Uterus (tissue), 2 donors: ENCODE results near the gene HEPACAM2.

Experiments
- POLR2A ChIP-seq, 2 donors: fragments of 450-650 bp; IDR thresholded peaks; one replicate each; pipeline ENCODE4 v1.6.1; 2016; ENCODE audit warnings: antibody characterized with exemption in 2 of 2, mild to moderate bottlenecking in 1 of 2, moderate library complexity in 1 of 2
- TF ChIP-seq, protein P1 (sequence below), 4 experiments: fragments of 200-600 bp in 2 of 4; fragments of 450-650 bp in 2 of 4; sonication (generic) in 2 of 4; IDR thresholded peaks; one replicate each; pipeline ENCODE4 v1.5.1; 2016 to 2019; ENCODE audit warnings: antibody characterized with exemption in 4 of 4, mild to moderate bottlenecking in 2 of 4, moderate library complexity in 1 of 4

DNA sequence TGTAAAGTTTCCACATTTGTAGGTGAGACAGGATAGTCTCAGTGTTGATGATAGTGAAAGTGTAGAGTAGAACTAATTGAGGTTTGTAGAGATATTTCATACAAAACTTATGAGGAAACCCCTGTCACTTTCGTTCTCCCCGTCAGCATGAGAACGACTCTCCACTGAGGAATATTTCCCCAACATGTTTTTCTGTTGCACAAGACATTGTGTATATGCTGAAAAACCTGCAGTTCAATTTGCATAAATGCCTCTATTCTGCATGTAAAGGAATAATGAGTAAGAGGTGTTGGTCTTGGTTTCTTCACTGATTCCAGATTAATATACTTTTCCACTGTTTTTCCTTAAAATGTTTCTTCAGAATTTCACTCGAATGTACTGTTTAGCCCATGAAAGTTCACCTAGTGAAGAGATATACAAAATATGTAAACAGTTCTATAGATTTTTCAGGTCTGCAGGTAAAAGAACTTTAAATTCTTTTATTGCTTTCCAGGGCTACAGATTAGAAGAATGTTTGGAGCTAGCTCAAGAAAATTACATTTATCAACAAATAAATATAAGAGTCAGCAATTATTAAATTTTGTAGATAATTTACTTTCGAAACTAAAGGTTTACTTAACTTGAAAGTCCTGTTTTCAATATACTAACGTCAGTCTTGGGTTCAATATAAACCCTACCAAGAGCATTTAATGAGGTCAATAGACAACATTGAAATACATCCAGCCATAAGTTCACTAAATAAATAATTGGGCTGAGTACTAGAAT is 37.2 kb downstream of the HEPACAM2 start:
- TF ChIP-seq, protein P1, sequence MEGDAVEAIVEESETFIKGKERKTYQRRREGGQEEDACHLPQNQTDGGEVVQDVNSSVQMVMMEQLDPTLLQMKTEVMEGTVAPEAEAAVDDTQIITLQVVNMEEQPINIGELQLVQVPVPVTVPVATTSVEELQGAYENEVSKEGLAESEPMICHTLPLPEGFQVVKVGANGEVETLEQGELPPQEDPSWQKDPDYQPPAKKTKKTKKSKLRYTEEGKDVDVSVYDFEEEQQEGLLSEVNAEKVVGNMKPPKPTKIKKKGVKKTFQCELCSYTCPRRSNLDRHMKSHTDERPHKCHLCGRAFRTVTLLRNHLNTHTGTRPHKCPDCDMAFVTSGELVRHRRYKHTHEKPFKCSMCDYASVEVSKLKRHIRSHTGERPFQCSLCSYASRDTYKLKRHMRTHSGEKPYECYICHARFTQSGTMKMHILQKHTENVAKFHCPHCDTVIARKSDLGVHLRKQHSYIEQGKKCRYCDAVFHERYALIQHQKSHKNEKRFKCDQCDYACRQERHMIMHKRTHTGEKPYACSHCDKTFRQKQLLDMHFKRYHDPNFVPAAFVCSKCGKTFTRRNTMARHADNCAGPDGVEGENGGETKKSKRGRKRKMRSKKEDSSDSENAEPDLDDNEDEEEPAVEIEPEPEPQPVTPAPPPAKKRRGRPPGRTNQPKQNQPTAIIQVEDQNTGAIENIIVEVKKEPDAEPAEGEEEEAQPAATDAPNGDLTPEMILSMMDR (IDR thresholded peaks at IDR 0.05): no peak
- TF ChIP-seq POLR2A (IDR thresholded peaks at IDR 0.05): no peak
